GM19025 (cell line): ENCODE measurements around the gene ZIC3.
"Not testable (repeated sequence)": the region's sequence is repeated elsewhere in the genome, so short reads cannot be mapped to it uniquely, and the experiment has no call there.

ENCODE experiments used
- ATAC-seq: cut with Tn5 transposase; IDR thresholded peaks from one replicate; pipeline ENCODE4 v1.9.1; 2021; ENCODE audit warnings: mild to moderate bottlenecking, low read depth, moderate library complexity; ENCODE audit not compliant: unreplicated experiment

Gene ZIC3

DNA sequence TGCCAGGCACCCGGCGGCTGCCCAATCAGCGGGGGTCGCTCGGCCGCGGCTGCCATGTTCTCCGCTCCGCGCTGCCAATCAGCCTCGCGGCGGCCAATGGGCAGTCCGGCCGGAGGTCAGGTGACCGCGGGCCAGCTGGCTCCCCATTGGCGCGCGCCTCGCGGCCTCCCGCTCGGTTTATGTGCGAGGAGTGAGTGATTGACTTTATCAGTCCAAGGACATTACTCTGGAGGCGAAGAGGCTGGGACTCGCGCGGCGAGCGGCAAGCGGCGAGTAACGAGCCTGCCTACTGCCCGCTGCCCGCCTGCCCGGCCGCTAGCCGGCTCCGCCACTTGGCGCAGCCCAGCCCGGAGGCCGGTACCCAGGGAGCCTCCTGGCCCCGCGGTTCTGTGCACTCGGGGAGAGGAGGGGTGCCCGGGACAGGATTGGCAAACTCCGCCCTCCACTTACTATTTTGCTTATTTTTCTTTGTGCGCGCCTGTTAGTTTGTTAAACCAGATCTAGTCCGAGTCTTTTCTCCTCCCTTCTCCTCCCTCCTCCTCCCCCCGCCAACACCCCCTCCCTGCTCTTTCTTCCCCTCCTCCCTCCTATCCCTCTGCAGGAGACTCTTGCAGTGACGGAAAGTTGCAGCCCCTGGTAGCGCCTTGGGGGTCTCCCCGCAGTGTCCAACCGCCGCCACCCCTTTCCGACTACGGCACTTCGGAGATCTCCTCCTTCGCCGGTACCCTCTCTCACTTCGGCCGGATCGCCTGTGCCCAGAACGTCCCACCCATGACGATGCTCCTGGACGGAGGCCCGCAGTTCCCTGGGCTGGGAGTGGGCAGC is at the start of gene ZIC3:
Gene ZIC3 (plus strand): TSS at position 207 of the 825 bp plus-strand sequence. CDS start 565 bp downstream, at position 772.
- no peak for ATAC-seq

- no peak for ATAC-seq
These were observed 46.5 kb upstream of the ZIC3 start for GRCh38 chrX:137519459-137519858.

DNA sequence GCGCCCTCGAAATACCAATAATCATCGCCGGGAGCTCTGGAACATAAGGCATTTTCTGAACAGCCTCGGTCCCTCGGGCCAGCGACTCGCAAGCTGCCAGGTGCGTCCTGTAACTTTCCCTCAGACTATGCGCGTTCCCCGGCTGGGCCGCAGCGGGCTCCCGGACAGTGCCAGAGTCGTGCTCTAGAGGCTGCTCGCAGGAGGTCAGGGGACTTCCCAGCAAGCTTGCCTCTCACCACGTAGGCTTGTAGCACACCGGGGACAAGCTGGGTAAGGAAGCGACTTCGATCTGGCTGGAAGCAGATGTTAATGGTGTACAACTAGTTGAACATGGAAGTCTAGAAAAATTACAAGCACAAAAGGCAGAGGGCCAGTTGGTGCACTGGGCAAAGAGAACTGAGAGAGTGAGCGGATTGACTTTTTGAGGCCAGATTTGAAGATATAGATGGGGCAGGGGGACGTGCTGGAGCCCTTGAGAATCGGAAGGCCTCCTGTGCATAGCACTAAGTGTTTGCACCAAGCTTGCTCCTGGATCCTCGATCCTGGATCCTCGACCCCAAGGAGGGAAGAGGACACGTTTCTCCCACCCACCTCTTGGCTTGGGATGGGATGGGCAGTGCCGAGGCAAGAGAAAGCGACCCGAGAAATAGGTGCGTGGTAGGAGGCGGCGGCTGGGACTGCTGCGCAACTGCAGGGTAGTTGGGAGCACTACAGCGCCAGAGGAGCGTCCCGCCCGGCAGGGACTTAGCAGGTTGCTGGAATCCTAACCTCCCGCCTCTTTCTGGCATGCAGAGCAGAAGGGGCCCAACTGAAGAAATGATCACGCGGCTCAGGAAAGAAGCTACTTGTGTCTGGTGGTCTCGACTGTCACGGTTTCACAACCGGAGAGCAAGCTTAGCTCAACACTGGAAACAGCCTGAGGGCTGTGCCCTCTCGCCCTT is 19.9 kb upstream of the ZIC3 start:
- no peak for ATAC-seq

DNA sequence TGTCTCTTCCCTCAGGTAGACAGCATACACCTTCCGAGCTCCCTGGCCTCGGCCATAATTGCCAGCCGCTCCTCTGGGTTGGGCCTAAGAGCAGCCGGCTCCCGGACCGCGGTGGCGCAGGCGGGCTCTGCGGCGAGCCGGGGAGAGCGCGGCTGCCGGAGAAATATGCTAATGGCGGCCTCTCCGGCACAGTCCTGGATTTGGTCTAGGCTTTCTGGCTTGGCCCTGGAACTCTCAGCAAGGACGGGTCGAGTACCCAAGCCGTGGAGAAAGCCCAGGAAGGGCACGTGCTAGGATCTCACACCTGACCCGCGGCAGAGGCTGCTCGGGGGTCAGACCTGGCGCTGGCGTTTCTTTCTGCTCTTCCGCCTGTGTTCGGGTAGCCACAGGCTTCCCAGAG is 18.6 kb upstream of the ZIC3 start:
- ATAC-seq: no peak

DNA sequence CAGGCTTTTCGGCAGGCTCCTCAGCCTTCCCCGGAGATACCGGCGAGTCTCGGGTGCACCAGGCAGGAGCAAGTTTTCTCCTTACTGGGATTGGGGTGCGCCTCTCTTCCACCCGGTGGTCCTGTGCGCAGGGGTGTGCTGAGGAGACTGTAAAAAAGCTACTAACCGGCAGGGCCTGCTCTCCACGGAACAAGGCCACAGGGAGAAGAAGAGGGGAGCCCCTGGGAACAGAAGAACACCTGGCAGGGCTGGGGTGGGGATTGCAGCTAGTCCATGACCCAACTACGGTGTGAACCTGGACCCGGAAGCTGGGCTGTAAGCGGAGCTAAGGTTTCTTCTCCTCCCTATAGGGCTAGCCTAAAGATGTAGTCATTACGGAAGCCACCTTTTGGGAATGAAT is 17.7 kb upstream of the ZIC3 start:
- ATAC-seq: no peak

GRCh38 chrX:137549073-137549472 is 16.9 kb upstream of the ZIC3 start:
- no peak for ATAC-seq

DNA sequence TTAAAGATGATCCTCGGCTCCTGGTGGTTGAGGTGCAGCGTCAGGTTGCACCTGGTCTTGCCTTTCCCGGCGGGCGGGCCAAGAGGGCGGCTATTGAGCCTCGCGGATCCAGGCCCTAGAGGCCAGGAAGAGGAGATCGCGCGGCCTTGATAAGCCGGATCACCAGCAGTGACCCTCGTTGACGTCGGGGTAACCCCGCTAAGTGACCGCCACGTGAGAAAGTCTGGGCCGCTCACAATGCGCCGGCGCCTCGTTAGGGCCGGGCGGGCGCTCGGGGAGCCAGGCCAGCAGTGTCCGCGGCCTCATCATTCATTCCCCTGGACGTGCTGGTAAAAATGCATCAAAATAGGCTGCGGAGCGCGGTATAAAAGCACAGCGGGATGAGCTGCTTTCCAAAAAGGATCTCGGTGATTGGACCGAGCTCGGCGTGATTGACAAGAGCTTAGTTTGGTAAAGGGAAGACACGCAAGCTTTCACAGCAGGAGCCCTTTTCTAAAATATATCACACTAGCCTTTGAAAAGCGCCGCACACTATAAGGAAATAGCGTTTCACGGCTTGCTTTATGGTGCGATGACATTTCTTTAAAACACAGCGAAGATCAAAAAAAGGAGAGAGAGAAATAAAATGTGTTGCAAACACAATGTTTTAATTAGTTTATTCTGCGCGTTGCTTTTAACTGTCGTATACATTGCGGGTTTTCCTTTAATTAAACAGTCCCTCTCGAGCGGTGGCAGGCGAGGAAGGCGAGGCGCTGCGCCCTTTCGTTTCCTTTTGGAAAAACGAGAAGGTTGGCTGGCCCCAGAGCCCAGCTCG is 15.9 kb upstream of the ZIC3 start:
- ATAC-seq: no peak

DNA sequence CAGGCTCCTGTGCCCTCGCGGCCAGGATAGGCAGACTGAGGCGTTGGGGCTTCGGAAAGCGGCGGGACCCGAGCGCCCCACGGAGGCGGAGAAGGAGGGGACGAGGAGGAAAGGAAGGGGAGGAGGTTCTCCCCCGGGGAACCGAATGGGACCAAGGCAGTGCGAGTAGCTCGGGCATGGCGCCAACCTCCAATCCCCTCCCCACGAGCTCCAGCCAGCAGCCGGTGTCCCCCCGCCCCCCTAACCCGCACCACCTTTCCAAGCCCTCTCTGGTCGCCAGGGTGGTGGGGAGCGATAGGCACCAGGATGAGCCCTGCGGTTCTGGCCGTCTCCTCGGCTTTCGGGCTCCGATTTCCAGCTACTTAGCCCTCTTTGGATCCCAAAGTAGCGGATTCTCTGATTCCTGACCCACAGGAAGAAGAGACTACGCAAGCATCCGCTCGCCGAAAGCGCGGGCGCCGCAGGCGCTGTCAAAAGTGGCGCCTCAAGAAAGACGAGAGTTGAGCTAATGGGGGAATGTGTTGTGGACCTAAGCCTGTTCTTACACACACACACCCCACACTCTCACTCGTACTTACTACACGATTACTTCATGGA is 15.2 kb upstream of the ZIC3 start:
- no peak for ATAC-seq

DNA sequence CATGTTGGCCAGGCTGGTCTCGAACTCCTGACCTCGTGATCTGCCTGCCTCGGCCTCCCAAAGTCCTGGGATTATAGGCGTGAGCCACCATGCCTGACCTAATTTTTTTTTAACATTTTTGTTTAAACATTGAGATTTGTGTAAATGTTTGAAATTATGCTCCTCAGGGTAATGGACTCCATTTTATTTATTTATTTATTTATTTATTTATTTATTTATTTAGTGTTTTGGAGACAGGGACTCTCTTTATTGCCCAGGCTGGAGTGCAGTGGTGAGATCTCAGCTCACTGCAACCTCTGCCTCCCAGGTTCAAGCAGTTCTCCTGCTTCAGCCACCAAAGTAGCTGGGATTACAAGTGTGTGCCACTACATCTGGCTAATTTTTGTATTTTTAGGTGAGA is 13.8 kb upstream of the ZIC3 start:
- not testable (repeated sequence) for ATAC-seq

- no peak for ATAC-seq
These were observed 3.8 kb upstream of the ZIC3 start for GRCh38 chrX:137562096-137562495.

- no peak for ATAC-seq
These were observed 2.0 kb upstream of the ZIC3 start for GRCh38 chrX:137563681-137564651.

DNA sequence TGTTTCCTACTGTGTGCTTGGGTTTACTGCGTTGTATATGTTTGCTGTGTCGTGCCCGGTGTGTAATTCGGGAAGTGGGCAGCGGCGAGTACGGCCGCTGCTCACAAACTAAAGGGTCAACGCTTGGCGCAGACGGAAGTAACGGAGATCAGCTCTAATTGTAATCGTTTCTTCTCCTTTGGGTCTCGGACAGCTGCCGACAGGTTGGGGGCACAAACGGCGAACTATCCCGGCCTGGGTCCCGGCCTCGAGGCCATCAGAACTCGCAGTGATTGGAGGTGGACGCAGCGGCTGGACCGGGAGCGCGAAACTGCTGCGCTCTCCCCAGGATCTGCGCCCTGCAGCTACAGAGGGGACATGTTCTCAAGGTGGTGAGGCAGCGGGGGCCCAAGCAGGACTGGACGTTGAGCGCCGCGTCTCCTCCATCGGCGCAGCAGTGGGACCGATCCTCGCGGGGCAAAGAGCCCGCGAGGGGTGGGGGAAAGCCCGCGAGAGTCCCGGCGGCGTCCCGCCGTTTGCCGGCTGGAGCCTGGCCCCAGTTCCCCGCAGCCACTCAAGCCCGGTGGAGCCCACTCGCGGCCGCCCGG is 516 bp upstream of the ZIC3 start:
- no peak for ATAC-seq

DNA sequence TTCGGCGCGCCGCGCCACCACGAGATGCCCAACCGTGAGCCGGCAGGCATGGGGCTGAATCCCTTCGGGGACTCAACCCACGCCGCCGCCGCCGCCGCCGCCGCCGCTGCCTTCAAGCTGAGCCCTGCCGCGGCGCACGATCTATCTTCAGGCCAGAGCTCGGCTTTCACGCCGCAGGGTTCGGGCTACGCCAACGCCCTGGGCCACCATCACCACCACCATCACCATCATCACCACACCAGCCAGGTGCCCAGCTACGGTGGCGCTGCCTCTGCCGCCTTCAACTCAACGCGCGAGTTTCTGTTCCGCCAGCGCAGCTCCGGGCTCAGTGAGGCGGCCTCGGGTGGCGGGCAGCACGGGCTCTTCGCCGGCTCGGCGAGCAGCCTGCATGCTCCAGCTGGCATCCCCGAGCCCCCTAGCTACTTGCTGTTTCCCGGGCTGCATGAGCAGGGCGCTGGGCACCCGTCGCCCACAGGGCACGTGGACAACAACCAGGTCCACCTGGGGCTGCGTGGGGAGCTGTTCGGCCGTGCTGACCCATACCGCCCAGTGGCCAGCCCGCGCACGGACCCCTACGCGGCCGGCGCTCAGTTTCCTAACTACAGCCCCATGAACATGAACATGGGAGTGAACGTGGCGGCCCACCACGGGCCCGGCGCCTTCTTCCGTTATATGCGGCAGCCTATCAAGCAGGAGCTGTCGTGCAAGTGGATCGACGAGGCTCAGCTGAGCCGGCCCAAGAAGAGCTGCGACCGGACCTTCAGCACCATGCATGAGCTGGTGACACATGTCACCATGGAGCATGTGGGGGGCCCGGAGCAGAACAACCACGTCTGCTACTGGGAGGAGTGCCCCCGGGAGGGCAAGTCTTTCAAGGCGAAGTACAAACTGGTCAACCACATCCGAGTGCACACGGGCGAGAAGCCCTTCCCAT is 1.1 kb downstream of the ZIC3 start:
- no peak for ATAC-seq

DNA sequence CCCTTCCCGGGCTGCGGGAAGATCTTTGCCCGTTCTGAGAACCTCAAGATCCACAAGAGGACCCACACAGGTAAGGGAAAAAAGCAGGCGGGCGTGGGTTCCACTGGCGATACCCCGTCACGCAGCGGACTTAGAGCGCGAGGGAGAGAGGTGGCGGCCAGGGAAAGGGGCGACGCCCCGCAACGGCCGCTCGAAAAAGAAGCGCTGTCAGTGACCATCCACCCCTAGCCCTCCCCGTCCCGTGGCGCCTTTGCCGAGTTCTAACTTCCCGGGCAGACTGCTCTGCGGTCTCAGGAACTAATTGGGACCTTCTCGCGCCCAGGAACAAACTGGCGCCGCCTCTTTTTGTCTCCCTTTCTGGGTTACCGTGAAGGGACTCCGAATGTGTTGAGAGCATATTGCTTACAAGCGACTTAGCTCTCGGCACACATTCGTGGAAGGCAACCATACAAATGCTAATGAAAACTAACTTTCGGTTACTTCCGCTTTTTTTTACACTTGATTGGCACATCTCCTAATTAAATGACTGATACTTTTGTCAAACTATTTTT is 1.8 kb downstream of the ZIC3 start:
- ATAC-seq: no peak

DNA sequence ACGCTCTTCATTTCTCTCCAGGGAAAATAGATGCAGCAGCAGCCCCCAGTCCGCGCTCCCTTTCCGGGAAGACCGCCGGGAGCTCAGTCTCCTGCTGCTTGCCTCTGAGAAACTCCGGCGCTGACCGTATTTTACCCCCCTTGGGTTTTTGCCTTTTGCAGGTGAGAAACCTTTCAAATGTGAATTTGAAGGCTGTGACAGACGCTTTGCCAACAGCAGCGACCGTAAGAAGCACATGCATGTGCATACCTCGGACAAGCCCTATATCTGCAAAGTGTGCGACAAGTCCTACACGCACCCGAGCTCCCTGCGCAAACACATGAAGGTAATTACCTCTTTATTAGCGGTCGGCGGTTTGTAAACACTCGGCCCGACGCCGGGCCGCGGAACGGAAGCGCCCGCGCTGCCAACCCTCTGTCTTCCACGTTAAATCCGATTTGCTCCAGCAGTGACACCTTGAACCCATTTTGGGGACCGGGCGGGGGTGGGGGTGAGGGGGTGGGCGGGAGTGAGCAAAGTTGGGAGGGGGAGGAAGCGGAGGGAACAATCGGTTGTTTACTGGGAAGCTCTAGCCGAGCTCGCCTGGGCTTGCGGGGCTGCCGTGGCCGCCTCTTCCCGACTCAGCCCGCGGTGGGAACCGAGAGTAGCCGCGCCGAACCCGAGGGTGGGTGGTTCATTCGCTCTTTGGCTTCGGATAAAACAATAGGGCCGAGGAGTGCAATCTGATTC is 3.0 kb downstream of the ZIC3 start:
- ATAC-seq: no peak

DNA sequence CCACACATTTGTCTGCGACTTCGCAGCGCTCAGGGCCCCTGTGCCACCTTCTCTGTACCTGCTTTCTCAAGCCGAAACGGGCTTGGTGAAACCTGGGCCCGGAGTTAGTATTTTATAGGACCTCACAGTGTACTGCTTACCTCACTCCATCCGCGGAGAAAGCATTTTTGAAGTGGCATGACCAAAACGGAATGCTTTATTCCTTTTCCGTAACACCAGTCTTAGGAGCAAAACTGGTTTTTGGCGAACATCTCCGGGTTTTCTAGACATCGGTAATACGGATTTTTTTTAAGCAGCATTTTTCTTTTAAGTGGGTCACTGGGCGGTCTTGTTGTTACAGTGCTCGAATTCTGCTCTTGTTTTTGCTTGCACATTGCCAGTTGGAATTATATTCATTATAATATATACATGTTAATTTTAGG is 3.6 kb downstream of the ZIC3 start:
- ATAC-seq: no peak
